OCI-LY7 (cell line): ENCODE measurements around the gene HEPHL1. TPM values are rescaled to one million over a fixed set of nuclear protein-coding genes. Genes with fewer than 3 reads are reported as not detected.

Experiments used
- BruUV-seq: library from RNA; stranded (reverse); fragments of 400-500 nt; replicated peaks from 2 replicates; lab custom pipeline; 2021; lab: Mats Ljungman, UMichigan
- CTCF ChIA-PET: fragments of 300-600 bp; sonication (Branson Sonifier 250); formaldehyde crosslinking; loops from one replicate; lab custom pipeline; 2022; ENCODE audit warnings: antibody characterized with exemption; ENCODE audit not compliant: unreplicated experiment; lab: Charles Lee
- POLR2A ChIA-PET: fragments of 300-600 bp; sonication (Branson Sonifier 250); formaldehyde crosslinking; loops from one replicate; lab custom pipeline; 2022; ENCODE audit warnings: antibody characterized with exemption; lab: Charles Lee
- DNase-seq: peaks from one replicate; pipeline ENCODE4 v3.0.0-alpha.2; 2015; ENCODE audit warnings: low spot score
- H2AFZ ChIP-seq: fragments of 200-600 bp; sonication (generic), shearing (Covaris generic); 2 replicates; pipeline ENCODE4 v1.6.1; 2014; ENCODE audit warnings: mild to moderate bottlenecking, antibody characterized with exemption, low read length, moderate library complexity
- H3K27ac ChIP-seq: fragments of 200-600 bp; sonication (generic); 2 replicates; pipeline ENCODE4 v1.5.1; 2014; ENCODE audit warnings: mixed run types, low read depth, mild to moderate bottlenecking, moderate library complexity, low read length, inconsistent platforms; ENCODE audit not compliant: poor library complexity, severe bottlenecking
- H3K36me3 ChIP-seq: fragments of 200-600 bp; sonication (generic); 2 replicates; pipeline ENCODE4 v1.6.1; 2014; ENCODE audit warnings: mild to moderate bottlenecking, antibody characterized with exemption, low read length, moderate library complexity, mixed read lengths; ENCODE audit not compliant: insufficient read depth
- H3K4me1 ChIP-seq: fragments of 200-600 bp; sonication (generic); 2 replicates; pipeline ENCODE4 v1.5.1; 2014; ENCODE audit warnings: mild to moderate bottlenecking, low read length; ENCODE audit not compliant: insufficient read depth, poor library complexity, severe bottlenecking
- H3K4me2 ChIP-seq: fragments of 200-600 bp; sonication (generic); 2 replicates; pipeline ENCODE4 v1.6.1; 2014; ENCODE audit warnings: mild to moderate bottlenecking, low read length
- H3K4me3 ChIP-seq: fragments of 200-600 bp; sonication (generic); 2 replicates; pipeline ENCODE4 v1.5.1; 2014; ENCODE audit warnings: mild to moderate bottlenecking, low read depth, low read length; ENCODE audit not compliant: poor library complexity, severe bottlenecking
- H3K79me2 ChIP-seq: fragments of 200-600 bp; sonication (generic); 2 replicates; pipeline ENCODE4 v1.6.1; 2016; ENCODE audit warnings: low read depth, mild to moderate bottlenecking, low read length, moderate library complexity, mixed read lengths; ENCODE audit not compliant: insufficient read depth
- H3K9me2 ChIP-seq: fragments of 200-600 bp; sonication (generic); 2 replicates; pipeline ENCODE4 v1.6.1; 2016; ENCODE audit warnings: mild to moderate bottlenecking, low read length, mixed read lengths; ENCODE audit not compliant: insufficient read depth
- H3K9me3 ChIP-seq: fragments of 200-600 bp; sonication (generic); 2 replicates; pipeline ENCODE4 v1.6.1; 2014; ENCODE audit warnings: mild to moderate bottlenecking, mixed run types, low read length, mixed read lengths
- H4K20me1 ChIP-seq: fragments of 200-600 bp; sonication (generic); 2 replicates; pipeline ENCODE4 v1.6.1; 2014; ENCODE audit warnings: mild to moderate bottlenecking, antibody characterized with exemption, low read length, moderate library complexity, mixed read lengths; ENCODE audit not compliant: insufficient read depth
- EZH2phosphoT487 ChIP-seq: fragments of 200-600 bp; sonication (generic); IDR thresholded peaks from 2 replicates; pipeline ENCODE4 v1.6.1; 2018; ENCODE audit warnings: low read depth, borderline replicate concordance, mild to moderate bottlenecking, mixed run types, antibody characterized with exemption, low read length, moderate library complexity, mixed read lengths
- intact Hi-C: fragments of 100-400 bp; cut with micrococcal nuclease; formaldehyde crosslinking; loops from one replicate; pipeline ENCODE4 v1.10.0; 2022; ENCODE audit not compliant: unreplicated experiment
- total RNA-seq, 2 experiments: library from RNA; depleted of rRNA in 1 of 2; stranded (reverse); fragments of >200 nt in 1 of 2; shearing (Covaris generic) in 1 of 2; gene quantifications; 2 replicates each; pipeline ENCODE4 v1.2.3, GENCODE V29; 2014 to 2022
- TF ChIP-seq, protein P1 (sequence below): fragments of 200-600 bp; sonication (generic); conservative IDR thresholded peaks from 2 replicates; pipeline ENCODE4 v1.5.1; 2014; ENCODE audit warnings: mild to moderate bottlenecking, antibody characterized with exemption, low read length, moderate library complexity, mixed read lengths

HEPHL1 gene
- total RNA-seq, 2 experiments from 2014 or later: not detected

DNA sequence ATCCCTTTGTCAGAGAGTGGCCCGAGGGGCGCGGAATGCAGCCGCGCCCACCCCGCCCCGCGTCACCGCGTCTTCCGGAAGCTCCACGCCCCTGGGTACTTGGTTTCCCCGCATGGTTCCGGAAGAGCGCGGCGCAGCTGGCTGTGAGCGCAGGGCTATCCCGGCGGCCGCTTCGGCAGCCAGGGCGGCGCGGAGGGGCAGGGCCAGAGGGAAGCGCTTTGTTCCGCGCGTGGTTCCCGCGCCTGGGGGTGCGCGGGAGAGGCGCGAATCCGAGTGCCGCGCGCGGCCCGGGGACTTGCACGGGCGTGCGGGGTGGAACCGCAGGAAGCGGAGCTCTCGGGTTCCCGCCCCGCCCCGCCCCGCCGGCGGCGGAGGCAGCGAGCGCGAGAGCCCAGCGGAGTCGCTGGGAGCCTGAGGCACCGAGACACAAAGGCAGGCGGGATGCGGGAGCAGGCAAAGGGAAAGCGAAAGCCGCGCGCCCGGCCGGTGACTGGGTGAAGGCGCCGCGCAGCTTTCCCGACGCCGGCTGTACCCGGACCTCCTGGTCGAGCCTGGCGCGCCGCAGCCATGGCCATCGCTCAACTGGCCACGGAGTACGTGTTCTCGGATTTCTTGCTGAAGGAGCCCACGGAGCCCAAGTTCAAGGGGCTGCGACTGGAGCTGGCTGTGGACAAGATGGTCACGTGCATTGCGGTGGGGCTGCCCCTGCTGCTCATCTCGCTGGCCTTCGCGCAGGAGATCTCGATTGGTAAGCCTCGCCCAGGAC lies 107.8 kb downstream of the HEPHL1 start, which contains the start of gene PANX1:
TSS of gene PANX1 (plus strand) at position 96 of the 766 bp plus-strand sequence. CDS start at position 568, 472 bp downstream.
- peaks cover 27% of the 10 kb centered on the region for H3K4me1 ChIP-seq
- H2AFZ ChIP-seq: peak within 1 kb of the TSS; percentile 99
- peak within 1 kb of the TSS; percentile 87 for H3K4me2 ChIP-seq
- TF ChIP-seq, protein P1, sequence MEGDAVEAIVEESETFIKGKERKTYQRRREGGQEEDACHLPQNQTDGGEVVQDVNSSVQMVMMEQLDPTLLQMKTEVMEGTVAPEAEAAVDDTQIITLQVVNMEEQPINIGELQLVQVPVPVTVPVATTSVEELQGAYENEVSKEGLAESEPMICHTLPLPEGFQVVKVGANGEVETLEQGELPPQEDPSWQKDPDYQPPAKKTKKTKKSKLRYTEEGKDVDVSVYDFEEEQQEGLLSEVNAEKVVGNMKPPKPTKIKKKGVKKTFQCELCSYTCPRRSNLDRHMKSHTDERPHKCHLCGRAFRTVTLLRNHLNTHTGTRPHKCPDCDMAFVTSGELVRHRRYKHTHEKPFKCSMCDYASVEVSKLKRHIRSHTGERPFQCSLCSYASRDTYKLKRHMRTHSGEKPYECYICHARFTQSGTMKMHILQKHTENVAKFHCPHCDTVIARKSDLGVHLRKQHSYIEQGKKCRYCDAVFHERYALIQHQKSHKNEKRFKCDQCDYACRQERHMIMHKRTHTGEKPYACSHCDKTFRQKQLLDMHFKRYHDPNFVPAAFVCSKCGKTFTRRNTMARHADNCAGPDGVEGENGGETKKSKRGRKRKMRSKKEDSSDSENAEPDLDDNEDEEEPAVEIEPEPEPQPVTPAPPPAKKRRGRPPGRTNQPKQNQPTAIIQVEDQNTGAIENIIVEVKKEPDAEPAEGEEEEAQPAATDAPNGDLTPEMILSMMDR: no peak
- TF ChIP-seq EZH2phosphoT487: no peak
- DNase-seq: peak; percentile 88
- ChIA-PET POLR2A (interaction anchor here (0.6 to 2.8 kb wide), 12 partner anchors 9 to 890 kb away, joined by 3 to 9 read pairs (median 4); partner anchors contain the start of genes C11orf54, MED17 and TAF1D), CTCF (interaction anchor here (1.1 to 1.8 kb wide), 2 partner anchors 11 to 22 kb away, joined by 3 to 4 read pairs; no protein-coding TSS in a partner anchor)
- 0 out of 2 replicates have a peak, but pooled peaks cover 10% of the 10 kb centered on the region for H3K9me3 ChIP-seq
- no peaks in the 10 kb centered on the region for H3K36me3 ChIP-seq
- peaks cover 31% of the 10 kb centered on the region; the same call in 1 of the 2 replicates for H3K79me2 ChIP-seq
- H3K9me2 ChIP-seq: no peaks in the 10 kb centered on the region
- H4K20me1 ChIP-seq: peaks cover 17% of the 10 kb centered on the region
- intact Hi-C loops: loop anchor here (2.0 to 5.0 kb wide), 3 partner anchors 363 to 844 kb away; partner anchors contain the start of genes ANKRD49, CEP295, CWC15 and KDM4D
- peak within 1 kb of the TSS; percentile 49 for H3K27ac ChIP-seq
- peak within 1 kb of the TSS; percentile 87 for H3K4me3 ChIP-seq
- no TSS peak for BruUV-seq

DNA sequence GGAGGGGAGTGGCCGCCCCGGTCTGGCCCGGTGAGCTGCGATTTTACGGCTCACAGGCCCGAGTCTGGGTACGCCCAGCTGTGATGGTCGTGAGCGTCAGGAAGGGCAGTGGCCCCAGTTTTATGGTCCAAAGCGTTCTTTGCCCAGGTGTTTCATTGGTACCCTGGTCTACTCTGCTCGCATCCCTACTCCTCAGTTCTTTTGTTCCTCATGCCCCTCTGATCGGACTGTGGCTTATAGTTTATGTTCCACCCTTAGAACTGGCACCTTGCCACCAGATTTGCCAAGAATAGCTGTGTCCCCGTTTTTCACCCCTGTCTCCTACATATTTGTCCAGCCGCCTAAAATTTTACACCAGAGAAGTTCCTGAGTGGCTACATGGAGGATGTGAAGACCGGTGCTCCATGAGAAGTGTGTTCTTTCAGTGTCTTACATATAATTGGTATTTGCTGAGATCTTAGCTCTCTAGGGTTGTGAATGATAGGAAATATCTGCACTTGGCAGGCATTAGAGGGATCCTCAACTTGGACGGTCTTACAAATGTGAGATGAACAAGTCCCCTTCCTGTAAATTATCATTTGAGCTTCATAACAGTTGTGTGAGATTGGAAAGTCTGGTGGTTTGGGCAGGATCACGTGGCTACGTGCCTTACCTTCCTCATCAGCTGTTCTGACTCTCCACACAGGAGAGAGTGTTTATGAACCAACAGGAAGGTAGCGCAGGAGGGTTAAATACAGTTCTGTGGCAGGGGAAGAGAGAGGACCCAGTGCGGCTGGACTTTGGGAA lies 108.6 kb downstream of the HEPHL1 start:
- TSS peak; percentile 49 for BruUV-seq
- intact Hi-C loops: loop anchor here (2.0 to 5.0 kb wide), 3 partner anchors 363 to 843 kb away; partner anchors contain the start of genes ANKRD49, CEP295, CWC15 and KDM4D
- CTCF ChIA-PET: interaction anchor here (1.8 kb wide), 1 partner anchor 10 kb away, joined by 4 read pairs; no protein-coding TSS in a partner anchor
- 0 out of 2 replicates have a peak, but pooled peaks cover 10% of the 10 kb centered on the region for H3K9me3 ChIP-seq
- no peak for DNase-seq
- peaks cover 27% of the 10 kb centered on the region for H3K4me1 ChIP-seq
- TF ChIP-seq, protein P1: no peak
- no peak for TF ChIP-seq EZH2phosphoT487
- no peak overlapping the region for H3K27ac ChIP-seq
- POLR2A ChIA-PET: interaction anchor here (0.7 to 2.8 kb wide), 6 partner anchors 8 to 891 kb away, joined by 3 to 9 read pairs (median 5); partner anchors contain the start of gene MED17
- peak overlapping the region; percentile 87 for H3K4me3 ChIP-seq
- H3K36me3 ChIP-seq: no peaks in the 10 kb centered on the region
- peaks cover 20% of the 10 kb centered on the region for H4K20me1 ChIP-seq
- no peaks in the 10 kb centered on the region for H3K9me2 ChIP-seq
- peaks cover 31% of the 10 kb centered on the region; the same call in 1 of the 2 replicates for H3K79me2 ChIP-seq
- H3K4me2 ChIP-seq: peak overlapping the region; percentile 87
- peak overlapping the region; percentile 99 for H2AFZ ChIP-seq
